ENCODE results near the gene POMT2.

The POMT2 gene

GRCh38 chr14:77248666-77249065 lies 72.0 kb downstream of the POMT2 start:
- TF ChIP-seq FOXP2 (optimal IDR thresholded peaks at IDR 0.05; ENCODE audit: borderline replicate concordance, extremely low read depth, extremely low read length, insufficient read depth) (no peak), REST (IDR thresholded peaks at IDR 0.05; ENCODE audit: insufficient read depth in 1 of 2, low read depth in 2 of 2, low read length in 2 of 2) (no peak), SIN3A (IDR thresholded peaks at IDR 0.05; ENCODE audit: borderline replicate concordance, insufficient read depth, low read length) (no peak), TAF1 (IDR thresholded peaks at IDR 0.05; ENCODE audit: borderline replicate concordance, insufficient read depth, low read length) (no peak), POLR2AphosphoS5 (IDR thresholded peaks at IDR 0.05; ENCODE audit: low read depth, low read length) (no peak)

GRCh38 chr14:77246784-77247183 lies 73.9 kb downstream of the POMT2 start:
- TF ChIP-seq SIN3A (IDR thresholded peaks at IDR 0.05; ENCODE audit: borderline replicate concordance, insufficient read depth, low read length) (no peak), POLR2AphosphoS5 (IDR thresholded peaks at IDR 0.05; ENCODE audit: low read depth, low read length) (no peak), TAF1 (IDR thresholded peaks at IDR 0.05; ENCODE audit: borderline replicate concordance, insufficient read depth, low read length) (no peak)

GRCh38 chr14:77245820-77246219 lies 74.9 kb downstream of the POMT2 start:
- TF ChIP-seq TAF1 (IDR thresholded peaks at IDR 0.05; ENCODE audit: borderline replicate concordance, insufficient read depth, low read length) (no peak), POLR2AphosphoS5 (IDR thresholded peaks at IDR 0.05; ENCODE audit: low read depth, low read length) (no peak), FOXP2 (optimal IDR thresholded peaks at IDR 0.05; ENCODE audit: borderline replicate concordance, extremely low read depth, extremely low read length, insufficient read depth) (no peak), REST (IDR thresholded peaks at IDR 0.05; ENCODE audit: insufficient read depth in 1 of 2, low read depth in 2 of 2, low read length in 2 of 2) (no peak), SIN3A (IDR thresholded peaks at IDR 0.05; ENCODE audit: borderline replicate concordance, insufficient read depth, low read length) (no peak)

- TF ChIP-seq POLR2AphosphoS5 (IDR thresholded peaks at IDR 0.05; ENCODE audit: low read depth, low read length) (no peak), FOXP2 (optimal IDR thresholded peaks at IDR 0.05; ENCODE audit: borderline replicate concordance, extremely low read depth, extremely low read length, insufficient read depth) (no peak), SIN3A (IDR thresholded peaks at IDR 0.05; ENCODE audit: borderline replicate concordance, insufficient read depth, low read length) (no peak), REST (IDR thresholded peaks at IDR 0.05; ENCODE audit: insufficient read depth in 1 of 2, low read depth in 2 of 2, low read length in 2 of 2) (no peak), TAF1 (IDR thresholded peaks at IDR 0.05; ENCODE audit: borderline replicate concordance, insufficient read depth, low read length) (no peak)
Measured at GRCh38 chr14:77243853-77244252, 76.8 kb downstream of the POMT2 start.

- TF ChIP-seq FOXP2 (optimal IDR thresholded peaks at IDR 0.05; ENCODE audit: borderline replicate concordance, extremely low read depth, extremely low read length, insufficient read depth), result no peak
- no peak for TF ChIP-seq POLR2AphosphoS5 (IDR thresholded peaks at IDR 0.05; ENCODE audit: low read depth, low read length)
- TF ChIP-seq TAF1 (IDR thresholded peaks at IDR 0.05; ENCODE audit: borderline replicate concordance, insufficient read depth, low read length), result no peak
- TF ChIP-seq SIN3A (IDR thresholded peaks at IDR 0.05; ENCODE audit: borderline replicate concordance, insufficient read depth, low read length), result no peak
- no peak for TF ChIP-seq REST (IDR thresholded peaks at IDR 0.05; ENCODE audit: insufficient read depth in 1 of 2, low read depth in 2 of 2, low read length in 2 of 2)
Measured at GRCh38 chr14:77242752-77243151, 77.9 kb downstream of the POMT2 start.

All from PFSK-1 (cell line).